ENCODE results near the gene IL23R. TPM values are rescaled to one million over a fixed set of nuclear protein-coding genes. Genes with fewer than 3 reads are reported as not detected.
A peak's percentile ranks its signal among the peaks of the same experiment; 100 is the strongest.

The IL23R gene
- total RNA-seq, 1 donor from 2014 or later: not detected

GRCh38 chr1:67213948-67214347 is 47.7 kb downstream of the IL23R start:
- no peak overlapping the region for H3K9ac ChIP-seq (ENCODE audit: low read length)
- DNase-seq (ENCODE audit: low read depth) (no peak), FAIRE-seq (no peak)
- no peak overlapping the region for H3K4me3 ChIP-seq (ENCODE audit: insufficient read depth, low read depth, low read length)
- no peaks in the 10 kb centered on the region for H3K4me1 ChIP-seq (ENCODE audit: insufficient read depth, low read length)
- H3K4me3 Mint-ChIP-seq (ENCODE audit: unreplicated experiment): no peak overlapping the region
- no peak overlapping the region for H3K27ac ChIP-seq (ENCODE audit: low read depth, low read length)
- H3K36me3 Mint-ChIP-seq (ENCODE audit: low read depth, unreplicated experiment): no peaks in the 10 kb centered on the region
- H2AFZ ChIP-seq (ENCODE audit: low read depth, low read length): no peak overlapping the region
- H3K36me3 ChIP-seq (ENCODE audit: insufficient read depth, low read length): no peaks in the 10 kb centered on the region
- H3K9me3 Mint-ChIP-seq (ENCODE audit: unreplicated experiment): no peaks in the 10 kb centered on the region
- TF ChIP-seq CTCF (IDR thresholded peaks at IDR 0.05; ENCODE audit: insufficient read depth, low read depth, low read length) (no peak), EZH2 (IDR thresholded peaks at IDR 0.05; ENCODE audit: insufficient read depth, low read length) (no peak)
- no peaks in the 10 kb centered on the region for H3K27me3 Mint-ChIP-seq (ENCODE audit: low read depth, unreplicated experiment)
- no peaks in the 10 kb centered on the region for H3K79me2 ChIP-seq (ENCODE audit: insufficient read depth, low read length)
- H4K20me1 ChIP-seq (ENCODE audit: insufficient read depth, low read length): no peaks in the 10 kb centered on the region
- H3K27ac Mint-ChIP-seq (ENCODE audit: unreplicated experiment): no peak overlapping the region
- H3K9me3 ChIP-seq (ENCODE audit: insufficient read depth, low read depth, low read length): no peaks in the 10 kb centered on the region
- H3K4me2 ChIP-seq (ENCODE audit: low read length): no peak overlapping the region
- H3K27me3 ChIP-seq (ENCODE audit: insufficient read depth, low read length): no peaks in the 10 kb centered on the region
- H3K4me1 Mint-ChIP-seq (ENCODE audit: low read depth, unreplicated experiment): no peaks in the 10 kb centered on the region

DNA sequence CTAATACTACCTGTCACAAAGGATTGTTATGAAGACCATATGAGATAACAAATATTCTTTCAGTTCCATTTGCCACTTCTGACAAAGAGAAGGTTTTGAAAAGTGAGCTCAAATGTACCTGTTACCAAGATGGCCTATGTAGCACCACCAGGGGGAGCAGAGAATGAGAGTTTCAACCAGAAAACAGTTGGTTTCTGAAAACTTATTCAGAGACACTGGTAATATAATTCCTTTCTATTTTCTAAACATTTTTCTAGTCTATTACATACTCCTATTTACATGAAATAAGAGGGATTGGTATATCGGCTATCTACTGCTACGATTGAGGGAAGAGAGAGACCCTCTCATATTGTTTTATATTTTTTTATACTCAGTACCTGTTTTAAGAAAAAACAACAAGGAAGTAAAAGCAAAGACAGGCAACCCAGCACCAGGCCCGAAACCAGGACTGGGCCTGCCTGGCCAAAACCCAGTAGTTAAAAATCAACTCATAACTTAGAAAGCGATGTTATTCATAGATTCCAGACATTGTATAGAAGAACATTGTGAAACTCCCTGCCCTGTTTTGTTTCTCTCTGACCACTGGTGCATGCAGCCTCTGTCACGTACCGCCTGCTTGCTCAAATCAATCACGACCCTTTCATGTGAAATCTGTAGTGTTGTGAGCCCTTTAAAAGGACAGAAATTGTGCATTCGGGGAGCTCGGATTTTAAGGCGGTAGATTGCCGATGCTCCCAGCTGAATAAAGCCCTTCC is 48.3 kb downstream of the IL23R start:
- TF ChIP-seq CTCF (IDR thresholded peaks at IDR 0.05; ENCODE audit: insufficient read depth, low read depth, low read length) (peak; percentile 66), EZH2 (IDR thresholded peaks at IDR 0.05; ENCODE audit: insufficient read depth, low read length) (no peak)
- Histone ChIP-seq H3K4me2 (ENCODE audit: low read length) (no peak overlapping the region), H3K27ac (ENCODE audit: low read depth, low read length) (no peak overlapping the region), H3K36me3 (ENCODE audit: insufficient read depth, low read length) (no peaks in the 10 kb centered on the region), H3K9ac (ENCODE audit: low read length) (no peak overlapping the region), H3K4me1 (ENCODE audit: insufficient read depth, low read length) (no peaks in the 10 kb centered on the region), H2AFZ (ENCODE audit: low read depth, low read length) (no peak overlapping the region), H4K20me1 (ENCODE audit: insufficient read depth, low read length) (no peaks in the 10 kb centered on the region), H3K79me2 (ENCODE audit: insufficient read depth, low read length) (no peaks in the 10 kb centered on the region), H3K27me3 (ENCODE audit: insufficient read depth, low read length) (no peaks in the 10 kb centered on the region), H3K9me3 (ENCODE audit: insufficient read depth, low read depth, low read length) (no peaks in the 10 kb centered on the region), H3K4me3 (ENCODE audit: insufficient read depth, low read depth, low read length) (no peak overlapping the region)
- FAIRE-seq (peak; percentile 59), DNase-seq (ENCODE audit: low read depth) (peak; percentile 8)
- no peak overlapping the region for H3K27ac Mint-ChIP-seq (ENCODE audit: unreplicated experiment)
- no peaks in the 10 kb centered on the region for H3K9me3 Mint-ChIP-seq (ENCODE audit: unreplicated experiment)
- no peaks in the 10 kb centered on the region for H3K36me3 Mint-ChIP-seq (ENCODE audit: low read depth, unreplicated experiment)
- no peaks in the 10 kb centered on the region for H3K4me1 Mint-ChIP-seq (ENCODE audit: low read depth, unreplicated experiment)
- no peaks in the 10 kb centered on the region for H3K27me3 Mint-ChIP-seq (ENCODE audit: low read depth, unreplicated experiment)
- H3K4me3 Mint-ChIP-seq (ENCODE audit: unreplicated experiment): no peak overlapping the region

DNA sequence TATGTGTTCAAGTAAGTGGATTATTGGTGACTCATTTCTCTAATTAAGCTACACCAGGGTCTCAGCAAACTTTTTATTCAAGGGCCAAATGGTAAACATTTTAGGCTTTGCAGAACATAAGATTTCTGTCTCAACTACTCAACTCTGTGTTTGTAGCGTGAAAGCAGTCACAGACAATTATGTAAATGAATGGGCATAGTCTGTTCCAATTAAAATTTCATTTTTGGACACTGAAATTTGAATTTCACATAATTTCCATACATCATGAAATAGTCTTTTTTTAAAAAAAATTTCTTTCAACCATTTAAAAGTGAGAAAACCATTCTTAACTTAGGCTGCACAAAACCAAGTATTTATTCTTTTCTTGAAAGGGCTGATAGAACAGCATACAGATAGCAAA is 50.1 kb downstream of the IL23R start:
- H3K4me2 ChIP-seq (ENCODE audit: low read length): no peak overlapping the region

More for the DNA sequence above, 50.1 kb downstream of the IL23R start:
- H3K27ac Mint-ChIP-seq (ENCODE audit: unreplicated experiment): no peak overlapping the region
- TF ChIP-seq EZH2 (IDR thresholded peaks at IDR 0.05; ENCODE audit: insufficient read depth, low read length) (no peak), CTCF (IDR thresholded peaks at IDR 0.05; ENCODE audit: insufficient read depth, low read depth, low read length) (no peak)
- no peak for DNase-seq (ENCODE audit: low read depth)
- no peaks in the 10 kb centered on the region for H3K9me3 Mint-ChIP-seq (ENCODE audit: unreplicated experiment)
- Histone ChIP-seq H3K9ac (ENCODE audit: low read length) (no peak overlapping the region), H2AFZ (ENCODE audit: low read depth, low read length) (no peak overlapping the region), H3K4me3 (ENCODE audit: insufficient read depth, low read depth, low read length) (no peak overlapping the region), H3K27ac (ENCODE audit: low read depth, low read length) (no peak overlapping the region), H3K9me3 (ENCODE audit: insufficient read depth, low read depth, low read length) (no peaks in the 10 kb centered on the region), H3K36me3 (ENCODE audit: insufficient read depth, low read length) (no peaks in the 10 kb centered on the region), H4K20me1 (ENCODE audit: insufficient read depth, low read length) (no peaks in the 10 kb centered on the region), H3K4me1 (ENCODE audit: insufficient read depth, low read length) (no peaks in the 10 kb centered on the region), H3K79me2 (ENCODE audit: insufficient read depth, low read length) (no peaks in the 10 kb centered on the region), H3K27me3 (ENCODE audit: insufficient read depth, low read length) (no peaks in the 10 kb centered on the region)
- no peaks in the 10 kb centered on the region for H3K27me3 Mint-ChIP-seq (ENCODE audit: low read depth, unreplicated experiment)
- no peaks in the 10 kb centered on the region for H3K36me3 Mint-ChIP-seq (ENCODE audit: low read depth, unreplicated experiment)
- H3K4me1 Mint-ChIP-seq (ENCODE audit: low read depth, unreplicated experiment): no peaks in the 10 kb centered on the region
- no peak for FAIRE-seq
- H3K4me3 Mint-ChIP-seq (ENCODE audit: unreplicated experiment): no peak overlapping the region
